ENCODE data around the gene KCTD11.
A peak's percentile ranks its signal among the peaks of the same experiment; 100 is the strongest.

Gene KCTD11

DNA sequence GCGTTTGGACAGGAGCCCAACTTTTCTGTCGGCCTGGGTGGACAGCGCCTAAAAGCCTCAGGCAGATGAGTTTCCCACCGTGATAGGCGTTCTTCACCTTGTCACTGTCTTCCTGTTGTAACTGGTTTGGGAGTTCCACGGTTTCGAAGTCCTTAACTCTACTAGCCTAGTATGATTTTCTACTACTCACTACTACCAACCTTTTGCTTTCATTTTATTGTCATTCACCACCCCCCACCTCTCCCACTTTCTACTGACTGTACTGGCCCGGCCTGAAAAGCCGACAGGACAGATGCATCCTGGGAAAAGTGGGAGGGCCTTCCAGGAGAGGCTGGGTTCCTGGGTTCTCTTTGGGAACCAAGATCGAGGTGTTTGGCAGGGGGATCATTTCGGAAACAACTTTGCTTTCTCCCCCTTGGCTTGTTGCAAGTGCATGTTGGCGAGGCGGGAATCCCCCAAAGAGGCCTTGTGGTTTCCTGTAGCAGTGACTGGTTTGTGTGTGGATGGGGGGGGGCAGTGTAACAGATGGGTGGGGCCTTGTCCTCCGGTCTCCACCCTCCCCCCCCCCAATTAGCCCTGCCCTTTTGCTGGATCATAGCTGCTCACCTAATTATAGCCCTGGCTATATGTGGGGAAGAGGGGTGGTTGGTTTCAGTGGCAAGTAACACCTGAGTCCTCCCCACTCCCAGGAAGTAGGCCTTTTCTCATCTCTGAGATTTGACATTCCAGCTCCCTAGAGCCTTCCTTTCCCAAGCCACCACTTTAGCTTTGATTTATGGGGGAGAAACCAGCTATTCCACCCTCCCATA is 43.1 kb upstream of the KCTD11 start:
- CTCF ChIA-PET: interaction anchor here (0.7 to 1.6 kb wide), 5 partner anchors 12 to 252 kb away, joined by 3 to 4 read pairs (median 3); partner anchors contain the start of gene SLC2A4
- POLR2A ChIA-PET: no interaction called here
- TF ChIP-seq, protein P1, sequence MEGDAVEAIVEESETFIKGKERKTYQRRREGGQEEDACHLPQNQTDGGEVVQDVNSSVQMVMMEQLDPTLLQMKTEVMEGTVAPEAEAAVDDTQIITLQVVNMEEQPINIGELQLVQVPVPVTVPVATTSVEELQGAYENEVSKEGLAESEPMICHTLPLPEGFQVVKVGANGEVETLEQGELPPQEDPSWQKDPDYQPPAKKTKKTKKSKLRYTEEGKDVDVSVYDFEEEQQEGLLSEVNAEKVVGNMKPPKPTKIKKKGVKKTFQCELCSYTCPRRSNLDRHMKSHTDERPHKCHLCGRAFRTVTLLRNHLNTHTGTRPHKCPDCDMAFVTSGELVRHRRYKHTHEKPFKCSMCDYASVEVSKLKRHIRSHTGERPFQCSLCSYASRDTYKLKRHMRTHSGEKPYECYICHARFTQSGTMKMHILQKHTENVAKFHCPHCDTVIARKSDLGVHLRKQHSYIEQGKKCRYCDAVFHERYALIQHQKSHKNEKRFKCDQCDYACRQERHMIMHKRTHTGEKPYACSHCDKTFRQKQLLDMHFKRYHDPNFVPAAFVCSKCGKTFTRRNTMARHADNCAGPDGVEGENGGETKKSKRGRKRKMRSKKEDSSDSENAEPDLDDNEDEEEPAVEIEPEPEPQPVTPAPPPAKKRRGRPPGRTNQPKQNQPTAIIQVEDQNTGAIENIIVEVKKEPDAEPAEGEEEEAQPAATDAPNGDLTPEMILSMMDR (IDR thresholded peaks at IDR 0.05; ENCODE audit: control extremely low read depth, extremely low read depth, low read depth, missing control alignments): no peak
- DNase-seq (ENCODE audit: extremely low spot score): peak; percentile 75

DNA sequence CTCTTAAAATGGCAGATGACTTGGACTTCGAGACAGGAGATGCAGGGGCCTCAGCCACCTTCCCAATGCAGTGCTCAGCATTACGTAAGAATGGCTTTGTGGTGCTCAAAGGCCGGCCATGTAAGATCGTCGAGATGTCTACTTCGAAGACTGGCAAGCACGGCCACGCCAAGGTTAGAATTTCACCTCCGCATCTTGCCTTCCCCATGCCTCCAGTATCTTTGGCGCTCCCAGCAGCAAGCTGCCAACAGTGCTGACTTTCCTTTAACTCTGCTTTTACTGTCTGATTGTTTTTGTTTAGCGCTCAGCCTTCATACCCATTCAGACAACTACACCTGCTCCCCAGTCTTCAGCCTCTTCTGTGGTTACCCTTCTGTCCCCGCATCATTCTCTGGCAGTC is 42.3 kb upstream of the KCTD11 start:
- ChIA-PET POLR2A (interaction anchor here (0.8 kb wide), 1 partner anchor 266 kb away, joined by 3 read pairs; no protein-coding TSS in a partner anchor), CTCF (interaction anchor here (0.8 to 2.0 kb wide), 8 partner anchors 13 to 251 kb away, joined by 3 to 5 read pairs (median 4); partner anchors contain the start of gene SLC2A4)
- DNase-seq (ENCODE audit: extremely low spot score): no peak
- TF ChIP-seq, protein P1 (IDR thresholded peaks at IDR 0.05; ENCODE audit: control extremely low read depth, extremely low read depth, low read depth, missing control alignments): no peak

DNA sequence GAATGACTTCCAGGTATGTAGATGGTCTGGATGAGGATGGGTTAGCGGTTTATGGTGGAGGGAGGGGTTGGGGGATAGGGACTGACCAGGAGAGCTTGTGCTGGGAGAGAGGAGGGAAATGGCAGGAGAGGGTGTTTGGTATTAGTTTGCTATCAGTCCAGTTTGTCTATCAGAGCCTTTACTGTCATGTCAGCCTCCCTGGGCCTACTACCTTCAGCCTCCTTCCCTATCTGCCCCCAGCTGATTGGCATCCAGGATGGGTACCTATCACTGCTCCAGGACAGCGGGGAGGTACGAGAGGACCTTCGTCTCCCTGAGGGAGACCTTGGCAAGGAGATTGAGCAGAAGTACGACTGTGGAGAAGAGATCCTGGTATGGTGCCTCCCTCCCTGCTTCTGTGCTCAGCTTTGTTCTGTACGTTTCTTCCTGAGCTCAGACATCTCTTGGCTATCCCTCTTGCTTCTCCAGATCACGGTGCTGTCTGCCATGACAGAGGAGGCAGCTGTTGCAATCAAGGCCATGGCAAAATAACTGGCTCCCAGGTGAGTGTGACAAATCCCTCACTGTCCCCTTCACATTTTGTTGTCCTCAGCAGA is 40.8 kb upstream of the KCTD11 start:
- no peak for DNase-seq (ENCODE audit: extremely low spot score)
- TF ChIP-seq, protein P1 (IDR thresholded peaks at IDR 0.05; ENCODE audit: control extremely low read depth, extremely low read depth, low read depth, missing control alignments): no peak
- POLR2A ChIA-PET: no interaction called here
- CTCF ChIA-PET: interaction anchor here (1.1 to 2.0 kb wide), 4 partner anchors 14 to 249 kb away, joined by 3 to 5 read pairs (median 4); no protein-coding TSS in a partner anchor

DNA sequence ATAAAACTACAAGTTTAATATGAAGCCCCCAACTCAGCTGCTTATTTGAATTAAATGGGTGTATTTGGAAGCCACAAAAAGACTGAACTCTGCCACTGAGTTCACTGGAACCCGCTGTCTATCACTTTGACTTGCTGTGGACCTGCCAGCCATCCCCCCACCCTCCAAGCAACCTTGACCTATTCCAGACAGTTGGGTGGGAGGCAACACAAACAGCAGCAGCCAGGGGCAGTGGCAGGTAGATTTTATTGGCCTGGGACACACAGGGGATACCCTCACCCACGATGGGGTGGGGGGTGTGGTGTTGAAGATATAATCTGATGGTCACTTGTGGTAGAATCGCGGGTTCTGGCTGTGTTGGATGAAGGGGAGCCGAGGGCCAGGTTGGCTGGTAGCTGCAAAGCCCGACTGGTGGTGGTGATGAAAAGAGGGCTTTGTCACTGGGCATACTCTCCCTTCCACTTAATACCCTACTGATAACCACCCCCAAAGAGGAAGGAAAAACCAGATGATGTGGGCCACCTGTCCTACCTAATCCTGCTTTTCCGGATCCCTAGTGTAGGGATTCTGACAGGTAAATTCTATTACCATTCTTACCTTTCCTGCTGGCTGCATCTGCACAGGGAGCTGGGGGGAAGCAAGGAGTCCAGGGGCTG is 39.4 kb upstream of the KCTD11 start:
- no peak for DNase-seq (ENCODE audit: extremely low spot score)
- ChIA-PET CTCF (interaction anchor here (0.9 to 4.2 kb wide), 8 partner anchors 9 to 123 kb away, joined by 3 to 32 read pairs (median 3); partner anchors contain the start of genes TMEM102 and TMEM95), POLR2A (interaction anchor here (0.9 to 1.9 kb wide), 2 partner anchors 17 kb away, joined by 3 to 5 read pairs; partner anchors contain the start of gene NEURL4)
- TF ChIP-seq, protein P1 (IDR thresholded peaks at IDR 0.05; ENCODE audit: control extremely low read depth, extremely low read depth, low read depth, missing control alignments): no peak

DNA sequence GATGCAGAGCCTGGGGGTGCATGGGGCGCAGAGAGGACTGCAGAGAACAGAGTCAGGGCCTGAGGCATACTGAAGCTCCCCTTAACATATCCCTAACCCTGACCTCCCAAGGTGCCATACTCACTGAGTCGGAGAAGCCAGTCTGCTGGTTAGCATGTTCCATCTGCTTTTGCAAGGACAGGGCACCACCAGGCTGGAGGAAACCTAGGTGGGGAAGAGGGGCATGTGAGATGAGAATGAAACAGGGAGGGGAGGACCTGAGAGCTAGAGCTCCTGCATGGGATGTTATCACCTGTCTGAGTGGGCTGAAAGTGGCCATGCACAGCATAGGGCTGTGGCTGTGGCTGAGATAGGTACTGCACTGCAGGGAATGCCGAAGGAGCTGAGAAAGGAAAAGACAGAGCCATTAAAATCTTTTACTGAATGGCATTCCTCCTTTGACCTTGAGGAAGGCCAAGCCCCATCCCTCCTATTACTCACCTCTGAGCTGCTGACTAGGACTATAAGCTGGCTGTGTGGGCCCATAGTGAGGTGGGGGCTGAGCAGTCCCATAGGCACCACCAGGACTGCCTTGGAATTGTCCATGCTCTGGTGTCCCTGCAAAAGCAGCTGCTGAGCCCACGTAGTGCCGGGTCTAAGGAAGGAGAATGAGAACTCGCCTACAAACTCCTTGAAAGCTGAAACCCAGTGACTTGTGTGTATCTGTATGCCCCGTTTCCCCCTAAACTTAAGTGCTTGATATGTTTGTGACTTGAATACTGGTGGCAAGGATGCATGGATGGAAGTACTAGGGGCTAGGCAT is 38.7 kb upstream of the KCTD11 start:
- TF ChIP-seq, protein P1 (IDR thresholded peaks at IDR 0.05; ENCODE audit: control extremely low read depth, extremely low read depth, low read depth, missing control alignments): no peak
- POLR2A ChIA-PET: interaction anchor here (1.9 kb wide), 1 partner anchor 16 kb away, joined by 5 read pairs; the partner anchor contains the start of gene NEURL4
- no peak for DNase-seq (ENCODE audit: extremely low spot score)
- CTCF ChIA-PET: interaction anchor here (0.9 to 4.2 kb wide), 7 partner anchors 9 to 122 kb away, joined by 3 to 32 read pairs (median 3); partner anchors contain the start of genes TMEM102 and TMEM95
